ENCODE measurements around the gene SBF2. TPM values are rescaled to one million over a fixed set of nuclear protein-coding genes. Genes with fewer than 3 reads are reported as not detected.
"Not testable (repeated sequence)": the region's sequence is repeated elsewhere in the genome, so short reads cannot be mapped to it uniquely, and the experiment has no call there.

SBF2 gene
- total RNA-seq, 1 donor from 2014 or later: 4.2 TPM

DNA sequence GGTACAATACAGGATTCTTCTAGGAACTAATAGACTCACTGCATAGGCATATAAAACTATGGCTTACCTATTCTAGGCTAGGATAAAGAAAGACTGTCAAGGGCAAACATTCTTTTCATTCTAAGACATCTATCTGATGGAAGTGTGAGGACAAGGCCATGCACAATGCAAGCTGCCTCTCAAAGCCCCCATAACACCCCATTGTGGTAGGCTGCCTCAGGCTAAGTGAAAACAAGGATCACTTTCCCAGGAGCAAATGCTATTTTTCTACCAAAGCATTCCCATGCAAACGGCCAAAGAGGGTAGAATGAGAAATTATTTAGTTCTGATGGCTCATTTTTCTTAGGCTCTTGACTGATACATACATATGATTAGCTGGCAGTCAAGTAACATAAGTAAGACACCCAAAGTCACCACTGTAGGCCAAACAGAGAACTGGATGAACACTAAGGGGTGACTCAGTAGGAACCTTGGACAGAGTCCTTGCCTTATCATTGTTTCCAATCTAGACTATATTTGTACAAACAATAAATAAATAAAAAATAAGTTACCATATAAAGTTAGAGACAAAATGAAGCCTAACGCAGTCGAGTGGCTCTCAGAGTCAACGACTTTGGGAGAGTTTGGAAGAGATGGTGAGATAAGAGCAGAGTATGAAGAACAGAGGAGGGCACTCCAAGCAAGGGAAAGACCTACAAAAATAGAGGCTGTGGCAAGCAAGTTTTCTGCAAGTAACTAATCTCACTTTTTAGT, 303.6 kb downstream of the SBF2 start:
- H3K27me3 Mint-ChIP-seq (ENCODE audit: low read depth): peaks cover 4% of the 10 kb centered on the region
- H3K4me3 Mint-ChIP-seq (ENCODE audit: low read depth): no peak overlapping the region

DNA sequence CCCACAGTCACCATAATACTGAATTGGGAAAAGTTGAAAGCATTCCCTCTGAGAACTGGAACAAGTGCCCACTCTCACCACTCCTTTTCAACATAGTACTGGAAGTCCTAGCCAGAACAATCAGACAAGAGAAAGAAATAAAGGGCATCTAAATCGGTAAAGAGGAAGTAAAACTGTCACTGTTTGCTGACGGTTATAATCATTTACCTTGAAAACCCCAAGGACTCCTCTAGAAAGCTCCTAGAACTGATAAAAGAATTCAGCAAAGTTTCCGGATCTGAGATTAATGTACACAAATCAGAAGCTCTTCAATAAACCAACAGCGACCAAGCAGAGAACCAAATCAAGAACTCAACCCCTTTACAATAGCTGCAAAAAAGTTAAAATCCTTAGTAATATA, 306.7 kb downstream of the SBF2 start:
- H3K27me3 Mint-ChIP-seq (ENCODE audit: low read depth); H3K36me3 Mint-ChIP-seq (ENCODE audit: low read depth); H3K27ac Mint-ChIP-seq; H3K4me1 Mint-ChIP-seq (ENCODE audit: low read depth); H3K4me3 Mint-ChIP-seq (ENCODE audit: low read depth); H3K9me3 Mint-ChIP-seq; DNase-seq (ENCODE audit: low spot score); intact Hi-C loops (cut with micrococcal nuclease): not testable (repeated sequence)

More for the DNA sequence above, 303.6 kb downstream of the SBF2 start:
- no peak overlapping the region for H3K27ac Mint-ChIP-seq
- no peak for DNase-seq (ENCODE audit: low spot score)
- no peaks in the 10 kb centered on the region for H3K36me3 Mint-ChIP-seq (ENCODE audit: low read depth)
- no peaks in the 10 kb centered on the region for H3K9me3 Mint-ChIP-seq
- intact Hi-C loops (cut with micrococcal nuclease): no loop called here
- peaks cover 4% of the 10 kb centered on the region for H3K4me1 Mint-ChIP-seq (ENCODE audit: low read depth)

DNA sequence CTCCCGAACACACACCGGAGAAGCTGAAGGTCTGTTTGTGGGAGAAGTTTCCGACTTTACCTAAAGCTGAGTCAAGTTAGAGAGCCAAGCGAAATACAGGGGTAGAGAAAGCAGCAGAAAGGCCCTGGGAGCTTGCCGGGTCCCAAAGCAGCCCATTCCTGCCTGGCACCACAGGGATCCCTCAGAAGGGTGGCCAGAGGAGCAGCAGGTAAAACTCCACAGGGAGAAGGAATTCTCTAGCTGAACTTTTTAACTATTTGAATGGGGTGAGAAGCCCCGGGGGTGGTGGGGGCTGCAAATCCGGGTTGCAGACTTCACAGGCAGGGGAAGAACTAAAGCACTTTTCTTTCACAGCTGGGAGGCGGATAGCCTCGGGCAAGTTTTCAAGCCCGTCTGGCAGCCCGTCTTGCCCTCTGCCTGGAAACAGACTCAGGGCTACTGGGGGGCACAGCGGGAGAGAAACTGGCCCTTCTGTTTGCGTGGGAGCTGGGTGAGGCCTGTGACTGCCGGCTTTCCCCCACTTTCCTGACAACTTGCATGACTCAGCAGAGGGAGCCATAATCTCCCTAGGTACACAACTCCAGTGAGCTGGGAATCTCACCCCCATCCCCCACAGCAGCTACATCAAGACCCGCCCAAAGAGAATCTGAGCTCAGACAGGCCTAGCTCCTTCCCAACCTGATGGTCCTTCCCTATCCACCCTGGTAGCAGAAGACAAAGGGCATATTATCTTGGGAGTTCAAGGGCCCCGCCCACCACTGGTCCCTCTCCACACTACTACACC, 311.0 kb downstream of the SBF2 start:
- no peak overlapping the region for H3K27ac Mint-ChIP-seq
- peaks cover 4% of the 10 kb centered on the region for H3K27me3 Mint-ChIP-seq (ENCODE audit: low read depth)
- no peak for DNase-seq (ENCODE audit: low spot score)
- no peak overlapping the region for H3K4me3 Mint-ChIP-seq (ENCODE audit: low read depth)
- intact Hi-C loops (cut with micrococcal nuclease): no loop called here
- H3K9me3 Mint-ChIP-seq: no peaks in the 10 kb centered on the region
- peaks cover 7% of the 10 kb centered on the region for H3K4me1 Mint-ChIP-seq (ENCODE audit: low read depth)
- no peaks in the 10 kb centered on the region for H3K36me3 Mint-ChIP-seq (ENCODE audit: low read depth)

- Mint-ChIP-seq H3K27ac (no peak overlapping the region), H3K27me3 (ENCODE audit: low read depth) (peaks cover 4% of the 10 kb centered on the region), H3K36me3 (ENCODE audit: low read depth) (no peaks in the 10 kb centered on the region), H3K9me3 (no peaks in the 10 kb centered on the region), H3K4me3 (ENCODE audit: low read depth) (no peak overlapping the region), H3K4me1 (ENCODE audit: low read depth) (peaks cover 7% of the 10 kb centered on the region)
- intact Hi-C loops (cut with micrococcal nuclease): no loop called here
- DNase-seq (ENCODE audit: low spot score): no peak
Measured at GRCh38 chr11:9982127-9982795, 311.8 kb downstream of the SBF2 start.

DNA sequence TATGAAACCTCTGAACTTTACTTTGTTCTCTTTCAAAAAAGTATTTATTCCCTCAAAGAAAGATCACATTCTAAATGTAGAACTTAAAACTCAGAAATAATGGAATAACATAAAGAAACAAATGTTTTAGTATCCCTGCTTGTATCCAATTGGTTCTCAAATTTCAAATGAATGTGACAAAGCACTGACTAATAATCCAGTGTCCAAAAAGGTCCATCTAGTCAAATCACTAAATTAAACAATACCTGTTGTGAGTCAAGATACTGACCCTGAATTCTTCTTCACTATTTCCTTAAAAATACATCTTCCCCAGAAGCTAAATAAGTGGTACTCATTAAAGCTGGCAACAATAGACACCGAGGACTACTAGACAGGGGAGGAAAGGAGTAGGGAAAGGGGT, 313.1 kb downstream of the SBF2 start:
- peaks cover 4% of the 10 kb centered on the region for H3K4me1 Mint-ChIP-seq (ENCODE audit: low read depth)
- H3K27me3 Mint-ChIP-seq (ENCODE audit: low read depth): no peaks in the 10 kb centered on the region
- intact Hi-C loops (cut with micrococcal nuclease): no loop called here
- no peak overlapping the region for H3K27ac Mint-ChIP-seq
- no peak for DNase-seq (ENCODE audit: low spot score)
- no peaks in the 10 kb centered on the region for H3K36me3 Mint-ChIP-seq (ENCODE audit: low read depth)
- no peak overlapping the region for H3K4me3 Mint-ChIP-seq (ENCODE audit: low read depth)
- H3K9me3 Mint-ChIP-seq: no peaks in the 10 kb centered on the region

GRCh38 chr11:9977554-9977953, 316.5 kb downstream of the SBF2 start:
- intact Hi-C loops (cut with micrococcal nuclease): no loop called here
- Mint-ChIP-seq H3K36me3 (ENCODE audit: low read depth) (no peaks in the 10 kb centered on the region), H3K27me3 (ENCODE audit: low read depth) (no peaks in the 10 kb centered on the region), H3K4me3 (ENCODE audit: low read depth) (no peak overlapping the region), H3K27ac (no peak overlapping the region), H3K4me1 (ENCODE audit: low read depth) (peaks cover 6% of the 10 kb centered on the region), H3K9me3 (no peaks in the 10 kb centered on the region)
- no peak for DNase-seq (ENCODE audit: low spot score)

DNA sequence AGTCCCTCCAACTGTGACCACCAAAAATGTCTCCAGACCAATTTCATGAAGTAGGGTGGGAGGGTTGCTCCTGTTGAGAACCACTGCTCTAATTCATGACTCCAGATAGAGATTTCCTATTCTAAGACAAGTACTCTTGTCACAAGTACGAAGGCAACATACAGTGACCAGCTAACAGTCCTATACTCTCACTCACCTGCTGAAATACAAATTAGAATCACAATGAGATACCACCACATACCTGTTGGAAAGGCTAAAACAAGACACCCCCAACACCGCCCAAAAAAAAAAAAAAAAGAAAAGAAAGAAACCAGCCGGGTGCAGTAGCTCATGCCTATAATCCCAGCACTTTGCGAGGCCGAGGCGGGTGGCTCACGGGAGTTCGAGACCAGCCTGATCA, 319.6 kb downstream of the SBF2 start:
- Mint-ChIP-seq H3K27me3 (ENCODE audit: low read depth) (no peaks in the 10 kb centered on the region), H3K4me1 (ENCODE audit: low read depth) (peaks cover 2% of the 10 kb centered on the region), H3K27ac (no peak overlapping the region), H3K9me3 (no peaks in the 10 kb centered on the region), H3K36me3 (ENCODE audit: low read depth) (no peaks in the 10 kb centered on the region), H3K4me3 (ENCODE audit: low read depth) (no peak overlapping the region)
- intact Hi-C loops (cut with micrococcal nuclease): loop anchor here (5.0 kb wide), 2 partner anchors 333 to 348 kb away; partner anchors contain the start of gene ADM
- no peak for DNase-seq (ENCODE audit: low spot score)

- peaks cover 2% of the 10 kb centered on the region for H3K4me1 Mint-ChIP-seq (ENCODE audit: low read depth)
- H3K36me3 Mint-ChIP-seq (ENCODE audit: low read depth): no peaks in the 10 kb centered on the region
- H3K27me3 Mint-ChIP-seq (ENCODE audit: low read depth): no peaks in the 10 kb centered on the region
- DNase-seq (ENCODE audit: low spot score): no peak
- no peaks in the 10 kb centered on the region for H3K9me3 Mint-ChIP-seq
- intact Hi-C loops (cut with micrococcal nuclease): loop anchor here (1.0 to 5.0 kb wide), 4 partner anchors 111 to 348 kb away; partner anchors contain the start of gene ADM
- no peak overlapping the region for H3K27ac Mint-ChIP-seq
- H3K4me3 Mint-ChIP-seq (ENCODE audit: low read depth): no peak overlapping the region
Measured at GRCh38 chr11:9973921-9974320, 320.1 kb downstream of the SBF2 start.

DNA sequence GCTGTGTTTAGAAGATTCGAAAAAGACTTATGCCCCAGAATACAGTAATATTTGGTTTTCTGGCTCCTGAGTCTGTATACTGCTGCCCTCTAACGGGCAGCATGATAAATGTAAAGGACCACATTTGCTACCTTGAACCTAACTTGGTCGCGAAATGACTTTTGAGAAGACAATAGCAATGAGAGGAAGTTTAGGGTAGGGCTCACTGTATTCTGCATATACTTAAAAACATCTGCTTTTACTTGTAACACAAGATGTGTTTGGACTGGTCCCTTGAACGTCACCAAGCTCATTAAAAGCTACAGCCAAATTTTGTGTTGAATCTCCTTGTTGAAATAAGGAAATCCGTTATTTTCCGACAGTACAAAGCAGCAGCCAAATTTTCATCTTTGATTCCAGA, 321.0 kb downstream of the SBF2 start:
- Mint-ChIP-seq H3K4me3 (ENCODE audit: low read depth) (no peak overlapping the region), H3K27me3 (ENCODE audit: low read depth) (no peaks in the 10 kb centered on the region), H3K36me3 (ENCODE audit: low read depth) (no peaks in the 10 kb centered on the region), H3K4me1 (ENCODE audit: low read depth) (peaks cover 2% of the 10 kb centered on the region), H3K9me3 (no peaks in the 10 kb centered on the region), H3K27ac (no peak overlapping the region)
- no peak for DNase-seq (ENCODE audit: low spot score)
- intact Hi-C loops (cut with micrococcal nuclease): loop anchor here (1.0 to 5.0 kb wide), 4 partner anchors 110 to 349 kb away; partner anchors contain the start of gene ADM

DNA sequence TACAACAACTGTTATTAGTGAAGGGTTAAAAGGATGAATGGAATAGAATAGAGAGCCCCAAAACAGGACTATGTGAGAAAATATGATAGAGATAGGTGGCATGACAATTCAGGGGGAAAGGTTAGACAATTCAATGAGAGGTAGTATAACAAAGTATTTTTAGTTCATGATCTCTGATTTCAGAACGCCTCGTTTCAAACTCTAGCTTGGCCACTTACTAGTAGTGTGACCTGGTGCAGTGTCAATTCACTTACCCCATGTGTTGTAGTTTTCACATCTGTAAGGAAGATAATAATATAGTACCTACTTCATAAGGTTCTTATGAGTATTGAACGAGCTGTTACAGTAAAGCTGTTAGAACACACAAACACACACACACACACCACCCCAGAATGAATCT, 322.1 kb downstream of the SBF2 start:
- Mint-ChIP-seq H3K36me3 (ENCODE audit: low read depth) (no peaks in the 10 kb centered on the region), H3K9me3 (no peaks in the 10 kb centered on the region), H3K27me3 (ENCODE audit: low read depth) (no peaks in the 10 kb centered on the region), H3K27ac (no peak overlapping the region), H3K4me3 (ENCODE audit: low read depth) (no peak overlapping the region), H3K4me1 (ENCODE audit: low read depth) (peaks cover 2% of the 10 kb centered on the region)
- intact Hi-C loops (cut with micrococcal nuclease): loop anchor here (2.0 to 5.0 kb wide), 3 partner anchors 109 to 350 kb away; partner anchors contain the start of gene ADM
- DNase-seq (ENCODE audit: low spot score): no peak

DNA sequence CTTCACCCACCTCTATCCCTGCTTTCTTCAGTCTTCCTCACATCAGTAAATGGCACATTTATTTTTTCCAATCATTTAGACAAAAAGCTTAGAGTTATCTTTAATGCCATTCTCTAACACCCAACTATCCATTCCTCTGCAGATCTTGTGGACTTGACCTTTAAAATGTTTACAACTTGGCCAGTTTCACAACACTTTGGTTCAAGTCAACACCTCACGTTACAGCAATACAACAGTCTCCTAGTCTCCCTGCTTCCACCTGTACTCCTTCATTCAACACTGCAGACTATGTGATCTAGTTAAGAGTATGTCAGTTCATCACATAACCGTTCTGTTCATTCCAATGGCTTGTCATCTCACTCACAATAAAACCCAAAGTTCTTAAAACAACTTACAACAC, 325.0 kb downstream of the SBF2 start:
- H3K4me3 Mint-ChIP-seq (ENCODE audit: low read depth): no peak overlapping the region
- no peaks in the 10 kb centered on the region for H3K9me3 Mint-ChIP-seq
- H3K36me3 Mint-ChIP-seq (ENCODE audit: low read depth): no peaks in the 10 kb centered on the region
- intact Hi-C loops (cut with micrococcal nuclease): no loop called here
- no peak overlapping the region for H3K27ac Mint-ChIP-seq
- no peak for DNase-seq (ENCODE audit: low spot score)
- peaks cover 2% of the 10 kb centered on the region for H3K4me1 Mint-ChIP-seq (ENCODE audit: low read depth)
- no peaks in the 10 kb centered on the region for H3K27me3 Mint-ChIP-seq (ENCODE audit: low read depth)

DNA sequence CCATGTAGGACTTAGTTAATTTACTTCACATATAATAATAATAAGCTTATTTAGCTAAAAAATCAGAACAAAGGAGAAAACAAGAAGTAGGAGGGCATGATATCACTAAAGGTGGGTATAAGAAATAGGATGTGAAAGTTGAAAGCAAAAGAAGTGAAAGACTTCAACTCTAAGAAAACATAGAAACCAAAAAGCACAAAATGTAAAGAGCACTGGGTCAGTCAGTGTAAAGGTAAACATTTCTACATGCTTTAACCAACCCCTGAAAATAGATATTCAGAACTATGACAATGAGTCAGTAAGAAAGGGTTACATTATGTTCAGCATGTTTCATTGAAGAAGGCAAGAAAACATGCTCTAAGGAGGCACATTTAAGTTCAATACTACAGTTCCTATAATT, 331.3 kb downstream of the SBF2 start:
- Mint-ChIP-seq H3K4me1 (ENCODE audit: low read depth) (no peaks in the 10 kb centered on the region), H3K9me3 (no peaks in the 10 kb centered on the region), H3K4me3 (ENCODE audit: low read depth) (no peak overlapping the region), H3K36me3 (ENCODE audit: low read depth) (no peaks in the 10 kb centered on the region), H3K27me3 (ENCODE audit: low read depth) (no peaks in the 10 kb centered on the region), H3K27ac (no peak overlapping the region)
- DNase-seq (ENCODE audit: low spot score): no peak
- intact Hi-C loops (cut with micrococcal nuclease): no loop called here

- Mint-ChIP-seq H3K9me3 (no peaks in the 10 kb centered on the region), H3K36me3 (ENCODE audit: low read depth) (no peaks in the 10 kb centered on the region), H3K4me3 (ENCODE audit: low read depth) (no peak overlapping the region), H3K27ac (no peak overlapping the region), H3K27me3 (ENCODE audit: low read depth) (peaks cover 2% of the 10 kb centered on the region), H3K4me1 (ENCODE audit: low read depth) (no peaks in the 10 kb centered on the region)
- intact Hi-C loops (cut with micrococcal nuclease): no loop called here
- no peak for DNase-seq (ENCODE audit: low spot score)
Measured at GRCh38 chr11:9957072-9957471, 336.9 kb downstream of the SBF2 start.

All from activated T-helper 2 cell treated with anti-CD3 and anti-CD28 coated beads, Interferon-gamma antibody, Interleukin-2, Interleukin-4, amounts not matched to agents 10 μg/mL and 5 μg/mL and 100 μg/mL, durations not matched to agents 14 hours and 24 hours and 36 hours (primary cell).